K562 treated with DMSO at 1 percent for 48 hours (cell line): ENCODE measurements around the gene ARFIP2. TPM values are rescaled to one million over a fixed set of nuclear protein-coding genes. Genes with fewer than 3 reads are reported as not detected.

ENCODE experiments used
- total RNA-seq: library from RNA; unstranded; fragments of 300-600 nt; gene quantifications from 2 replicates; pipeline ENCODE4 v1.2.3, GENCODE V29; 2022; ENCODE audit warnings: low replicate concordance; ENCODE audit errors: extremely low read depth

The ARFIP2 gene, protein sequence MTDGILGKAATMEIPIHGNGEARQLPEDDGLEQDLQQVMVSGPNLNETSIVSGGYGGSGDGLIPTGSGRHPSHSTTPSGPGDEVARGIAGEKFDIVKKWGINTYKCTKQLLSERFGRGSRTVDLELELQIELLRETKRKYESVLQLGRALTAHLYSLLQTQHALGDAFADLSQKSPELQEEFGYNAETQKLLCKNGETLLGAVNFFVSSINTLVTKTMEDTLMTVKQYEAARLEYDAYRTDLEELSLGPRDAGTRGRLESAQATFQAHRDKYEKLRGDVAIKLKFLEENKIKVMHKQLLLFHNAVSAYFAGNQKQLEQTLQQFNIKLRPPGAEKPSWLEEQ
- not detected in 2 replicates for total RNA-seq

DNA sequence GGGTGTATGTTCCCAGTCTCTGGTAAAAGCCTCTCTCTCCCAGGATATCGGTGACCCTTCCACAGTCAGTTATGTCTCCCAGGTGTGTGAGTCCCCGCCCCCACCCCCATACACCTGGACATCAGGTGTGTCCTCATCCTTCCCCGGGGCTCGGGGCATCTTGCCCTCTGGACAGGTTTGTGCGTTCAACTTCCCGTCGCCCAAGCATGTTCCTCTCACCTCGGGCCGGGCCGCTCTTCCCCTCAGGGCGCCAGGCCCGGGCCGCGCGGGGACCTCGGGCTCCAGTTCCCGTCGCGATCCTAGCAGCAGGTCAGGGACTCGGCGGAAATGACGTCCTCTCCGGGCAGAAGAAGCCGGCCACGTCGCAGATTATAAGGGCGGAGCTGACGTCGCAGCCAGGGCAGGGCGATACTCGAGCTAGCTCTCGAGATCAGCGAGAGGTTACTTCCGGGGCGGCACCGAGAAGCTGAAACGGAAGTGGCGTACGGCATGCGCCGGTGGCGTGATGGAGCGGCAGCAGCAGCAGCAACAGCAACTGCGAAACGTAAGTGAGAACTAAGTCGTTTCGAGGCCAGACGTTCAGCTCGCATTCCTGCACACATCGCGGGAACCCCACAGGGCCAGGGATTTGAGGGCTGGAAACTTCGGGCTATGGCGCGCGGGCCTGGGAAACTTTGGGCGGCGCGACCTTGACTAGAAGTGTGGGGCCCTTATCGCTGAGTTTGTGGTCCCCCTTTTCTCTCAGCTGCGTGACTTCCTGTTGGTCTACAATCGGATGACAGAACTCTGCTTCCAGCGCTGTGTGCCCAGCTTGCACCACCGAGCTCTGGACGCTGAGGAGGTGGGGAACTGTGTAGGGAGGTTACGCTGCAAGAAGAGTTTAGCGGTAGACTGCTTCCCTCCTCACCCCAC is at the start of gene ARFIP2, which contains the start of gene TIMM10B:
Gene ARFIP2 (minus strand): TSS at position 320 of the 912 bp plus-strand sequence. CDS start 910 bp downstream, outside the sequence.
Gene TIMM10B (plus strand): TSS at position 490 of the 912 bp plus-strand sequence. CDS start 16 bp downstream, at position 506.

DNA sequence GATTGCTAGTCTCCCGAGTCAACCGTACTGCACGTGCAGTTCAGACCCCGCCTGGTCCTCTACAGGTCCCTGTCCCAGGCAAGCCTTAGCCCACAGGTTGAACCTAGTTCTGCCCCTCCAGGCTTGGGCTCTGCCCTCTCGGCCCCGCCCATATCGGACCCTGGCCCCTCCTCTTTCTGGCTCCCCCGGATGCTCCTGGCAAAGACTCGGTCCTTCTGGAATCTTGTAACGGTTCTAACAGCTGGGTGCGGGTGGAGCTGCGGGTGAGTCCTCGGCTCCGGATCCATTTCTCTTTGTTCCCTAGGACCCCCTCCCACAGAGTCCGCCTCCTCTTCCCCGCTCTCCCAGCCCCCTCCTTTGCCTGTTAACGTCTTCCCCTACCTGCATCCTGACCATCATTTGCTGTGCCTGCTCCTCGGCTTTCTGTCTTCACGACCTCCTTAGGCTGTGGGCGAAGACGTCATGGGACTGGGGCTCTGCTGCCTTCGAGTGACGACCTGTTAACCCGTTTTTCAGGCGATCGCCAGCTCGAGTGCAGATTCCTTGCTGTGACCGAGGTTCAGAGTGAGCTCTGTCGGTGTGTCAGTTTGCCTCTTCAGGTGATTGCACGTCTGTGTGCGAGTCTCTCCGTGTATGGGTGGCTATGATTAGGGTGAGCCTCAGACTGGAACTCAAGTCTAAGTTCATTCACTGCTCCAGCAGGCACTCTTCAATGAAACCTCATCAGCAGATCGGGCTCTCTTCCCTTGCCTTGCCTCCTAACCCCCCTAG is 16.1 kb upstream of the ARFIP2 start, which contains the start of gene DNHD1:
Gene DNHD1 (plus strand): TSS at position 212 of the 771 bp plus-strand sequence. CDS start 936 bp downstream, outside the sequence.

DNA sequence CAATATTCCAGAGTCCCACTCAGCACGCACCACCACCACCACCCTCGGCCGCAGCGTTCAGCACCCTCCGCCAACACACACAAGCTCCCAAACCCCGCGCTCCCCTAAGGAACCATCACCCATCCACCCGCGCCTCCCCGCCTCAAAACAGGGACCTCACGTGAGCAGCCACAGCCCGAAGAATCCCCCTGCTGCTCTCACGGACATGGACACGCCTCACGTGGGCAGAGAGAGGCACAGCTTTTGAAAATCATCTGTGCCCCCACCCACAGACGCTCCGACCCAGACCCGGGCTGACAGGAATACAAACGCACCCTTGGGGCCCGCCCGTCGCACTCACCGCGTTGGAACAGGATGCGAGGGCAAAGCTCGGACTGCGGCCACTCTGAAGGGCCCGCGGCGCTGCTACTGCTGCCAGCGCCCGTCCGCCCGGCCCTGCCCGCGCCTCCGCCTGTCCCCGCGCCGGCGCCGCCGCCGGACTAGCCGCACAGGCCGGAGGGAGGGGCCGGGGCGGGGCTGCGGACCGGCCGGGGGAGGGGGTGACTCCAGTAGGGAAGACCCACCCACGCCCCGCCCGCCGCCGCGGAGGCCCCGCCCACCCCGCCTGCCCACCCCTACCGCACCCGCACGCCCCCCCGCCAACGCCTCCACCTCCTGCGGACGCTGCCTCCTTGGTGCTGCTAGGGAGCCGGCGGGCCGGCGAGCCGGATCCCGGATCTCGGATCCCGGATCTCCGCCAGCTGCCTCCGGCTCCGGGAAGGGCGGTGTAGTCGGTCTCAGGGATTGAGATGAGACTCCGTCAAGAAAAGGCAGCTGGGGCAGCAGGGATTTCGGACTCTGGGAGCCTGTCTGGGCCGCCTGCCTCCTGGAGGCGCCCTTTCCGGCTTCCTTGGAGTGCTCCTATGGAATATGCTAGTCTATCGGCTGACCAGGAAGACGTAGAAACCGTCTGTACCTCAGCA is 7.4 kb downstream of the ARFIP2 start, which contains the start of gene TRIM3:
Gene TRIM3 (minus strand): TSS at position 491 of the 962 bp plus-strand sequence. CDS start 8,246 bp downstream, outside the sequence.

DNA sequence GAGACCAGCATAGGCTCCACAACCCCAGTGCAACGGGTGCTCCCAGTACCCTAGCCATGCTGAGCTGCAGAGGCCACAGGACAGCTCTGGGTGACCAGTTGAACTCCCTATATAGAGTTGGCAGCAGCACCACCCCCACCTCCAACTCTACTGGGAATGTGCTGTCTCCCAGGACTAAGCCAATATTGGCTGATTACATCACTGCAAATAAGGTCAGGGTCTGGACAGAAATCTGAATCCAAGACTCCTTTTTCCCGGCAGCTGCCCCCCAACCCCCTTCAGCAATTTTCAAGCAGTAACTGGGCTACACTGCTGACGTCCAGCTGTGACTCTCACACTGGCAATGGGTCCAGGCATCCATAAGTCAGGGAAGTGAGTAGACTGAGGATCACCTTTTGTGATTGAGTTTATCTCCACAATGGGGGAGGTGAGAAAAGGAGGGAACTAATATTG is 40.2 kb downstream of the ARFIP2 start, which contains the start of gene HPX:
Gene HPX (minus strand): TSS at position 82 of the 453 bp plus-strand sequence. CDS start 24 bp downstream, at position 58.

Other genes with a start within 250 kb of the ARFIP2 start
- gene FHIP1B, start 246.7 kb downstream of the ARFIP2 start, total RNA-seq, result not detected in 2 replicates
- not detected in 2 replicates for gene CNGA4, start 242.2 kb downstream of the ARFIP2 start, total RNA-seq
- not detected in 2 replicates for gene CCKBR, start 221.5 kb downstream of the ARFIP2 start, total RNA-seq
- not detected in 2 replicates for gene CAVIN3, start 160.8 kb downstream of the ARFIP2 start, total RNA-seq
- gene SMPD1, start 90.9 kb downstream of the ARFIP2 start, total RNA-seq, result not detected in 2 replicates
- gene APBB1, start 62.2 kb downstream of the ARFIP2 start, total RNA-seq, result not detected in 2 replicates
- not detected in 2 replicates for gene HPX, start 40.3 kb downstream of the ARFIP2 start, total RNA-seq
- gene TRIM3, start 7.4 kb downstream of the ARFIP2 start, total RNA-seq, result not detected in 2 replicates
- not detected in 2 replicates for gene TIMM10B, start 170 bp upstream of the ARFIP2 start, total RNA-seq
- gene DNHD1, start 15.9 kb upstream of the ARFIP2 start, total RNA-seq, result not detected in 2 replicates
- gene RRP8, start 122.3 kb upstream of the ARFIP2 start, total RNA-seq, result not detected in 2 replicates
- gene ILK, start 122.4 kb upstream of the ARFIP2 start, total RNA-seq, result 274 TPM in 1 of 2 replicates, not detected in the other
- not detected in 2 replicates for gene TAF10, start 130.9 kb upstream of the ARFIP2 start, total RNA-seq
- gene TPP1, start 138.1 kb upstream of the ARFIP2 start, total RNA-seq, result 148 TPM in 1 of 2 replicates, not detected in the other
- gene DCHS1, start 174.5 kb upstream of the ARFIP2 start, total RNA-seq, result not detected in 2 replicates
- not detected in 2 replicates for gene MRPL17, start 202.0 kb upstream of the ARFIP2 start, total RNA-seq